MM.1S (cell line): ENCODE measurements around the gene CYP27C1.
A peak's percentile ranks its signal among the peaks of the same experiment; 100 is the strongest.

Source experiments
- DNase-seq: peaks from one replicate; pipeline ENCODE4 v3.0.0-alpha.2; 2015
- H2AFZ ChIP-seq: fragments of 300-600 bp; sonication (generic); 2 replicates; pipeline ENCODE4 v1.6.0; 2016; ENCODE audit warnings: antibody characterized with exemption, low read length
- H3F3A ChIP-seq: fragments of 300-600 bp; sonication (generic); 2 replicates; pipeline ENCODE4 v1.6.1; 2016; ENCODE audit warnings: mild to moderate bottlenecking, antibody characterized with exemption, low read length, moderate library complexity, mixed read lengths; ENCODE audit not compliant: insufficient read depth
- H3K27ac ChIP-seq: fragments of 300-600 bp; sonication (generic); 2 replicates; pipeline ENCODE4 v1.5.1; 2016; ENCODE audit warnings: mild to moderate bottlenecking, low read length
- H3K27me3 ChIP-seq: fragments of 300-600 bp; sonication (generic); replicated peaks from 2 replicates; pipeline ENCODE4 v1.6.0; 2016; ENCODE audit warnings: low read length; ENCODE audit not compliant: insufficient read depth
- H3K36me3 ChIP-seq: fragments of 300-600 bp; sonication (generic); replicated peaks from 2 replicates; pipeline ENCODE4 v1.6.1; 2016; ENCODE audit warnings: mild to moderate bottlenecking, low read length, mixed read lengths; ENCODE audit not compliant: insufficient read depth
- H3K4me1 ChIP-seq: fragments of 300-600 bp; sonication (generic); 2 replicates; pipeline ENCODE4 v1.6.1; 2016; ENCODE audit warnings: low read length, mixed read lengths
- H3K4me2 ChIP-seq: fragments of 300-600 bp; sonication (generic); 2 replicates; pipeline ENCODE4 v1.6.0; 2016; ENCODE audit warnings: low read depth, low read length
- H3K4me3 ChIP-seq: fragments of 300-600 bp; sonication (generic); 2 replicates; pipeline ENCODE4 v1.5.1; 2016; ENCODE audit warnings: low read length, mixed read lengths
- H3K79me2 ChIP-seq: fragments of 300-600 bp; sonication (generic); 2 replicates; pipeline ENCODE4 v1.6.1; 2016; ENCODE audit warnings: mixed run types, low read length, mixed read lengths
- H3K9ac ChIP-seq: fragments of 300-600 bp; sonication (generic); 2 replicates; pipeline ENCODE4 v1.6.1; 2016; ENCODE audit warnings: low read length, mixed read lengths
- H3K9me2 ChIP-seq: fragments of 300-600 bp; sonication (generic); replicated peaks from 2 replicates; pipeline ENCODE4 v1.6.1; 2016; ENCODE audit warnings: mild to moderate bottlenecking, low read length, mixed read lengths; ENCODE audit not compliant: insufficient read depth
- H3K9me3 ChIP-seq: fragments of 300-600 bp; sonication (generic); replicated peaks from 2 replicates; pipeline ENCODE4 v1.6.1; 2016; ENCODE audit warnings: mild to moderate bottlenecking, low read length, mixed read lengths; ENCODE audit not compliant: insufficient read depth
- H4K20me1 ChIP-seq: fragments of 300-600 bp; sonication (generic); 2 replicates; pipeline ENCODE4 v1.6.1; 2016; ENCODE audit warnings: mild to moderate bottlenecking, low read length, moderate library complexity, mixed read lengths; ENCODE audit not compliant: insufficient read depth
- EZH2 ChIP-seq: fragments of 300-600 bp; sonication (generic); optimal IDR thresholded peaks from 2 replicates; pipeline ENCODE3; 2017; ENCODE audit warnings: low read depth, mild to moderate bottlenecking, antibody characterized with exemption, low read length, mixed read lengths
- EZH2phosphoT487 ChIP-seq: fragments of 300-600 bp; sonication (generic); IDR thresholded peaks from 2 replicates; pipeline ENCODE4 v1.6.1; 2018; ENCODE audit warnings: antibody characterized with exemption, low read length
- TF ChIP-seq, protein P1 (sequence below): fragments of 300-600 bp; sonication (generic); IDR thresholded peaks from 2 replicates; pipeline ENCODE4 v1.5.1; 2016; ENCODE audit warnings: antibody characterized with exemption, low read length, mixed read lengths

CYP27C1 gene

DNA sequence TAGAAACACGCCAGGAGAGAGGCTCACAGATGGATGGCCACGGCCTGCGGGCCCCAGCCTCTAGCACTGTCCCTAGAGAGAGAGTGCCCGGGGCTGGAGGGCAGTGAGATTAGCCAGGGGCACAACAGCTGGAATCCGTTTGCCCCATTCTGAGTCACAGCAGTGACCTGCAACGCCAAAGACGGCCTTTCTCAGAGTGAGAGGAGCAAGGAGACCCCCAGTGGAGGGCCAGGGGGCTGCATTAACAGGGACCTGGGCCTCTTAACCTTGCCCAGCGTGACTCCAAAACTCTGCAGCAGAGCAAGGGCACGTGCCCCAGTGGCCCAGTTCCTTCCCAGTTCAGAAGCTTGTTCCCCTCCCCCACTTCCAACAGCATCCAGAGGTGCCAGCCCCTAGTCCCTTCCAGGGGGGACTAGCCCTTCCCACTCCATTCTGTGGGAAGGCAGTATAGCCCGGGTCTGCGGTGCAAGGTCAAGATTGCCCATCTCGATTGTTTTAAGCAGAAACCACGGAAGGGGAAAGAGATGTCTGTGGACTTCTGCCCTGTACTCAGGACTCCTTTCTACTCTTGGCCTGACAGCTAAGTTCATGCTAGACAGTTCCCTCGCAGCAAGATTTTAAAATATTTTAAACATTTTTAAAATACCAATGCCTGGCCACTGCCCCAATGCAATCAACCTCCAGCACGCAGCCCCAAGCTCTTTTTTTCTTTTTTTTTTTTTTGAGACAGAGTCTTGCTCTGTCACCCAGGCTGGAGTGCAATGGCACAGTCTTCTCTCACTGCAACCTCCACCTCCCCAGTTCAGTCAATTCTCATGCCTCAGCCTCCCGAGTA is 62.2 kb downstream of the CYP27C1 start:
- no peaks in the 10 kb centered on the region for H3K9me2 ChIP-seq
- DNase-seq: no peak
- TF ChIP-seq EZH2 (no peak), EZH2phosphoT487 (no peak)
- TF ChIP-seq, protein P1, sequence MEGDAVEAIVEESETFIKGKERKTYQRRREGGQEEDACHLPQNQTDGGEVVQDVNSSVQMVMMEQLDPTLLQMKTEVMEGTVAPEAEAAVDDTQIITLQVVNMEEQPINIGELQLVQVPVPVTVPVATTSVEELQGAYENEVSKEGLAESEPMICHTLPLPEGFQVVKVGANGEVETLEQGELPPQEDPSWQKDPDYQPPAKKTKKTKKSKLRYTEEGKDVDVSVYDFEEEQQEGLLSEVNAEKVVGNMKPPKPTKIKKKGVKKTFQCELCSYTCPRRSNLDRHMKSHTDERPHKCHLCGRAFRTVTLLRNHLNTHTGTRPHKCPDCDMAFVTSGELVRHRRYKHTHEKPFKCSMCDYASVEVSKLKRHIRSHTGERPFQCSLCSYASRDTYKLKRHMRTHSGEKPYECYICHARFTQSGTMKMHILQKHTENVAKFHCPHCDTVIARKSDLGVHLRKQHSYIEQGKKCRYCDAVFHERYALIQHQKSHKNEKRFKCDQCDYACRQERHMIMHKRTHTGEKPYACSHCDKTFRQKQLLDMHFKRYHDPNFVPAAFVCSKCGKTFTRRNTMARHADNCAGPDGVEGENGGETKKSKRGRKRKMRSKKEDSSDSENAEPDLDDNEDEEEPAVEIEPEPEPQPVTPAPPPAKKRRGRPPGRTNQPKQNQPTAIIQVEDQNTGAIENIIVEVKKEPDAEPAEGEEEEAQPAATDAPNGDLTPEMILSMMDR: no peak
- H3K4me2 ChIP-seq: no peak overlapping the region
- no peaks in the 10 kb centered on the region for H4K20me1 ChIP-seq
- no peak overlapping the region for H3K9ac ChIP-seq
- no peaks in the 10 kb centered on the region for H3K9me3 ChIP-seq
- H3K79me2 ChIP-seq: no peaks in the 10 kb centered on the region
- no peaks in the 10 kb centered on the region for H3K27me3 ChIP-seq
- H3K4me3 ChIP-seq: no peak overlapping the region
- no peaks in the 10 kb centered on the region for H3F3A ChIP-seq
- H3K4me1 ChIP-seq: no peaks in the 10 kb centered on the region
- peak overlapping the region; percentile 13; the same call in 1 of the 2 replicates for H2AFZ ChIP-seq
- H3K36me3 ChIP-seq: no peaks in the 10 kb centered on the region
- no peak overlapping the region for H3K27ac ChIP-seq

DNA sequence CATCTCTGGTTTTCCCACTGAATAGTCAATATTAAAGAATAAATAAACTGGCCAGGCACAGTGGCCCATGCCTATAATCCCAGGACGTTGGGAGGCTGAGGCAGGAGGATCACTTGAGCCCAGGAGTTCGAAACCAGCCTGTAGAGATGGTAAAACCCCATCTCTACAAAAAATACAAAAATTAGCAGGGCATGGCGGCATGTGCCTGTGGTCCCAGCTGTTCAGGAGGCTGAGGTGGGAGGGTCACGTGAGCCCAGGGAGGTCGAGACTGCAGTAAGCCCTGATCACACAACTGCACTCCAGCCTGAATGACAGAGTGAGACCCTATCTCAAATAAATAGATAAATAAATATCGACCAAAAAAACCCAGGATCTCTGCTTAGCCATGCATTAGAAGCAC is 63.0 kb downstream of the CYP27C1 start:
- Histone ChIP-seq H3K27me3 (no peaks in the 10 kb centered on the region), H3K79me2 (no peaks in the 10 kb centered on the region), H3F3A (no peaks in the 10 kb centered on the region), H4K20me1 (no peaks in the 10 kb centered on the region), H3K4me3 (no peak overlapping the region), H3K9me3 (no peaks in the 10 kb centered on the region), H3K4me1 (no peaks in the 10 kb centered on the region), H3K4me2 (no peak overlapping the region), H3K9me2 (no peaks in the 10 kb centered on the region), H3K9ac (no peak overlapping the region), H3K36me3 (no peaks in the 10 kb centered on the region), H2AFZ (no peak overlapping the region), H3K27ac (no peak overlapping the region)
- DNase-seq: no peak
- TF ChIP-seq, protein P1: no peak
- TF ChIP-seq EZH2 (no peak), EZH2phosphoT487 (no peak)

DNA sequence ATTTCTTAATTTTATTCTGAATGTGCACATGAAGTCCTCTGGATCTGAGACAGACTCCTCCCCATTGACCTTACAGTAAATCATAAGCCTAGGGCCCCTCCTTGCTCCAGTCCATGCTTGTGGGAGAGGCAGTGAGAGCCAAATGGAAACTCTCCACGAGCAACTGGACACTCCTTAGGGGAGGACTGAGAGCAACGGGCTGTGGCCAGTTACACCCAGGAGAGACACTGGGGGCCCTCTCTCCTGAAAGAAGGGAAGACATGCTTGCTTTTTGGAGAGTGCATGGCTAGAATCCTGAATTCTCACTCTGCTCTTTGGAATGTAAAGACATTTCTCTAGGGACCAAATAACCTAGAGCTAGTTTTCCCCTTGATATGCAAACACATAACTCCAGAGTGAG is 64.2 kb downstream of the CYP27C1 start:
- Histone ChIP-seq H3K79me2 (no peaks in the 10 kb centered on the region), H3K4me1 (no peaks in the 10 kb centered on the region)

More for the DNA sequence above, 64.2 kb downstream of the CYP27C1 start:
- no peaks in the 10 kb centered on the region for H3K27me3 ChIP-seq
- no peaks in the 10 kb centered on the region for H3K9me3 ChIP-seq
- no peaks in the 10 kb centered on the region for H4K20me1 ChIP-seq
- H3K4me2 ChIP-seq: no peak overlapping the region
- H3K27ac ChIP-seq: no peak overlapping the region
- no peaks in the 10 kb centered on the region for H3K9me2 ChIP-seq
- no peaks in the 10 kb centered on the region for H3K36me3 ChIP-seq
- H3F3A ChIP-seq: no peaks in the 10 kb centered on the region
- no peak overlapping the region for H3K4me3 ChIP-seq
- TF ChIP-seq, protein P1: no peak
- TF ChIP-seq EZH2phosphoT487 (no peak), EZH2 (no peak)
- no peak overlapping the region for H3K9ac ChIP-seq
- DNase-seq: no peak
- no peak overlapping the region for H2AFZ ChIP-seq
